Bone marrow (tissue), 2 donors: ENCODE data around the gene ARHGAP26.

ENCODE experiments used
- DNase-seq, 2 donors: peaks; one replicate each; lab custom pipeline; 2025; lab: John Stamatoyannopoulos, UW

ARHGAP26 gene

DNA sequence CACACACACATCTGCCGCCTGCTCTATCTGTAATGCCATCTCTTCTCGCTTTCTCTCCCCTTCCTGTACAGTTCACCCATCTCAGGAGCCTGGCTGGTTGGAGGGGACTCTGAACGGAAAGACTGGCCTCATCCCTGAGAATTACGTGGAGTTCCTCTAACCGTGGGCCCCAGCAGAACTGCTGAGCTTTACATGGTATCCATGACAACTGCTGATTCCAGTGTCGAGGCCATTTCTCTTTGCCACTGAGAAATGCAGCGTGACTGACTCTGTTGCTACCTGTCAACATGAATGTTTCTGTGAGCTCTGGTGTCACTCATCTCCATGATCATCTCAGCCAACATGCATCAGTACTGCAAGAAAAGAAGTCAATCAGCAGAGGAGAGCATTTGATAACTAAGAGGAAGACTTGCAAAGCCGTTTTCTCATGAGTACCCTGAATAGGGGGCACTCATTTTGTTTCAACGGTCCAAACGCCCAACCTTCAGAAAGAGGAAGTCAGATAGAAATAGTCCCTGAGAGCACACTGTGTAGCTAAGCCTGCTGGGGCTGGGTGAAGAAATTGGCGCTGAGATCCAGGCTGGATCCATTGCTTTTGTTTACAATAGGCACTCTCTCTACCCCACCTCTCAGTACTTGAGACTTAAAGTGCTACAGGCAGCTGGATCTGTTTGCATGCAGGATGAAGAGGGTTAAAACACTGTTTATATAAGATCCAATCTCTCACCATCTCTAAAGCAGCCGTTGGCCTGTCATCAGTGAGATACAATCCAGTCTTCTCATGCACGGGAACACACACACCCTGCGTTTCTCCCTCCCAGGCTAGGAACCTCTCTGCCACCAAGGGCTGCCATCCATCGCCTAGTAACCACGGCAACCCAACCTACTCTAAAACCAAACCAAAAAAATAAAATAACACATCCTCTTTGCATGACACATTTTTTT lies 452.4 kb downstream of the ARHGAP26 start:
- DNase-seq = peak; percentile 23 to 88

DNA sequence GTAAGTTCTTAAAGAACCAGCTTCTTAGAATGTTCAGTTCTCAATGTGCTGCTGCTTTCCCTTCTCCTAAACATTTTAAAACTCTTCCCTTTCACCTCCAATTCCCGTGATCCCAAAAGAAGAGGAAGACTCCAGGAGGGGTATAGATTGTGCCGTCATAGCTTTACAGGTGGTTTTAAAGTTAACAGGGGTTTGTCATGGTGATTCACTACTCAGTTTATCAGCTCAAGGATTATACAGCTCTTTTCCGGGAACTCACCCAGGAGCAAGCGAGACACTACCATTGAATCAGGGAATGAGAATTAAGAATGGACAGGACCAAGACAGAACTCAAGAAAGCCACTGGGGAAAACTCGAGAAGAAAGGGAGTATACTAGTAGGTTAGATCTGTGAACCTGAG lies 454.5 kb downstream of the ARHGAP26 start:
- no peak for DNase-seq

DNA sequence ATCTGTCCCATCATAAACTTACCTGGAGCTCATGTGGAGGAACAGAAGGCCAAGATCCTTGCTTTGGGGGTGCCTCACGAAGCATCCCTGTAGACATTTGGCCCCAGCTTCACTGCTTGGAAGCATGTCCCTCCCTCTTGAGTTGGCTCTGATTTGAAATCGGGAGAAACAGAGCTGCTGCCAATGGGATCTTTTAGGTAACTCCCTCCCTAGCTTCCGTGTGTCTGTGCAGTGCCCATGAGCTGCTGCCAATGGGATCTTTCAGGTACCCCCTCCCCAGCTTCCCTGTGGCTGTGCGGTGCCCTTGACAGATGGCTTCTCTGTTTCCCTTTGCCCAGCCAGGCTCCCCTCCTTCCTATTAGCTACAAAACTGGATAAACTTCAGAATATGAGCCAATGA lies 455.3 kb downstream of the ARHGAP26 start:
- DNase-seq = no peak

DNA sequence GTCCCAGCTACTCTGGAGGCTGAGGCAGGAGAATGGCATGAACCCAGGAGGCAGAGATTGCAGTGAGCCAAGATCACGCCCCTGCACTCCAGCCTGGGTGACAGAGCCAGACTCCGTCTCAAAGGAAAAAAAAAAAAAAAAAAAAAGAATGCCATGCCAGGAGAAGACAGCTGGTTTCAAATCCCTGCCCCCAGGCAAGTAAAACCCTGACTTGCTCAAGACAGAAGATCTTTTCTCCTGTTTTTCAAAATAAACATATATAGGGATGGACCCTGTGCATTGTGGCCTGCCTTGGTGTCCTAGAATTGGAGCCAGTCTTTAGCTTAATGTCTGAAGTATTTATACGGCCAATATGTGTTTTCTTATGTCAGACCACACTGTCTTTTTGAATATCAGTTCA lies 456.2 kb downstream of the ARHGAP26 start:
- DNase-seq = no peak

DNA sequence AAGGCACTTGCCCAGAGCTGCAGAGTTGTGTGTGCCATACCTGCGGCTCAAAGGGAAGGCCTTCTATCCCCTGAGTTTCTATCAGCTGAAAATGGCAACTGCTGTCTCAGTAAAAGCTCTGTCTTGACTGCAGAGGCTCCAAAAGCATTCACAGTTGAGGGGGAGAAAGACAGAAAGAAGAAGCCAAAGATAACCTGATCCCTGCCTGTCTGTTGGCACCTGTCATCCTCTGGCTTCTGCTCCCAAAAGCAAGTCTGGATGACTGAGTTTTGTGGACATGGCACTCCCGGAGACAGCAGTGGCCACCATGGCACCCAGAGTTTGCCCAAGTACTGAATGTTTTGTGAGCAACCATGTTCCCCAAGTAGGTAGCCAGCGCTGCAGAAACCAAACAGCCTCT lies 456.7 kb downstream of the ARHGAP26 start:
- no peak for DNase-seq

DNA sequence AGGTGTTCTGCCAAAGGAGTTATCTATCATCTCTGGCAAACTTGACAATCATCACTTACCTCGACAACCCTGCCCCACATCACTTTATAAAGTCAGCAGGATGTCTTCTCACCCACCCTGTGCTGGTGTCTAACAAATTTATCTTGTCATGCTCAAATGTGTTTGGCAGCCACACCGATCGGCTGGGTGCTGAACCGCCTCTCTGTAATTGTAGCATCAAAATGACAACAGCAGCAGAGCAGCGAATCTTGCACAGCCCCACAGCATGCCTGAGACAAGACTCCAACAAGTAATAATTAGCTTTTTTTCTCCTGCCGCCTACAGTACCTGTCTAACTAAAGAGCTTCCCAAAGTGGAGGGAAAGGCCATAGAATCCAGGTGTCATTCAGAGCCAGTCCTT lies 457.1 kb downstream of the ARHGAP26 start:
- no peak for DNase-seq

DNA sequence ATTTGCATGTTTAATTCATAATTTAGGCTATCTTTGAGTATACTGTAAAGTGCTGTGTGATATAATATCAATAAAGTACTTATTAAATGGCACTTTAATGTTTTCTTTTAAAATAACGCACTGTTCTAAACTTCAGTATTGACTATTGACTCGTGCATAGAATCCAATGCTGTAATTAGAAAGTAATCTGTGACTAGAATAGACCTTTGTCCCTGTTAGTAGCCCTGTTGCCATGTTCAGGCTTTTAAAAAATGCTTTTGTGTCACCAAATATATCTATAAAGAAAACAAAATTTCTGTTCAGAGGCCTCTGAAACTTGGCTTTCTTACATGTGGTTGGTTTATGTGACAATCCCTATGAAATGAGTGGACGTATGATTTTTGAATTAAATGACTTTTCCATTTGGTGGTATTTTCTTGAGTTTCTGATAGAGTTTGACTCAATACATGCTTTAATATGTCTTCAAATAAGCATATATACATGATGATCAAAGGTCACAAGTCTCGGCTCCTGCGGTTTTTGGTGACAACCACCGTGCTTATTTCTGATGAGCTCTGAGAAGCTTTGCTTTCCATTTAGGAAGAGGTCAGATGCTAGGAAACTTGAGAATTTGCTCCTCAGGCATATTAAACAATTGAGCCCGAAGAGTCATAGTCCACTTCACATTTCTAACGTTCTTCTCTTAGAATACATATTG lies 458.6 kb downstream of the ARHGAP26 start:
- no peak for DNase-seq

DNA sequence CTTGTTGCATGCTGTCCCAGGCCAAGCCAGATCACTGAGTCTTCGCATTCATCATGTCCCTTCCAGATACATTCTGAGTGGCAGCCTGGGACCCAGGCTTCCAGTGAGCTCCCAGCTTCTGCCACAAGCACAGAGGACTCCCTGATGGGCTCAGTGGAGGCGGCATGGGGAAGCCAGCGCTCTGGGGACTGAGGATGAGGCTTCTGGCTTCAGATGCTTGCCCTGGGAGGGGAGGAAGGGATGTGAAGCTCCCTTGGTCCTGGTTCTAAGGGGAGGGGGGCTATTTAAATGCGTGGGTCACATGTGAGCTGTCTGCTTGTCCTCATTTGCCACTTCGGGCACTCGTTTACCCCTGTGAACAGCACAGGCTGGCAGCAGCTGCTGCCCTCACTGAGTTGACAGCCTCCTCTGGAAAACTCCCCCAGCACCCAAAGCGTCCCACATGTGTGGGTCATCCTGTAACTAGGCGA lies 459.3 kb downstream of the ARHGAP26 start:
- DNase-seq = no peak

DNA sequence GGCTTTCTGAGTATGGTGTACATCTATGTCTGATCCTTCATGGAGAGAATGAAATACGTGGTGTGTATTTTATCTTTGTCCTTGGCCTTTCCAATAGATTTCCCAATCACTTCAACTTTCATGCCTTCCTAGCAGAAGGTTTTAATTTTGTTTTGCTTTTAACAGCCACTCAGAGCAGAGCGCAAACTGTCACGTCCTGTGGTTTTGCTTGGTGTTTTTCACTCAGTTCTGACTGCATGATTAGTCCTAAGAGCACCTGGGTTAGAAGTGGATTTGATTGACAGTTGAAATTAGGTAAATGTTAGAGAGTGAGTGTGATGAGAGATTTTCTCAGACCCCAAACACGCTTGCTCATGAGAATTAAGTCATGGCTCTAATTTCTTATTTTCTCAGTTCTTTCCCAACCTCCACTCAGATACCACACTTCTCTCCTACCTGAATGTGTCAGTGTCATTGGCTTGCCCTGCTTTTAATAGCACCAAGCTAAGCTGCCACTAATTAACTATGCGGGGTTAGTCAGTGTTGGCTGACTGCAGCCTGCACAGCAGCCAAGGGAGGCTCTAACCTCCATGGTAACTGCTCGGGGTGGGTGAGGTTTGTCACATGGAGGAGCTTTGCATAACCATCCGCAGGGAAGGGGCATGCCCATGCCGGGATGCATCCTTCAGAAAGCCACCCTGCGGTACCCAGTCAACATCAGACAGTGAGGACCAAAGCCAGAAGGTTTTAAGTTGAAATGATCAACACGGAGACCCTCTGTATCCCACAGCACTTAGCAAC lies 459.9 kb downstream of the ARHGAP26 start:
- DNase-seq = no peak

DNA sequence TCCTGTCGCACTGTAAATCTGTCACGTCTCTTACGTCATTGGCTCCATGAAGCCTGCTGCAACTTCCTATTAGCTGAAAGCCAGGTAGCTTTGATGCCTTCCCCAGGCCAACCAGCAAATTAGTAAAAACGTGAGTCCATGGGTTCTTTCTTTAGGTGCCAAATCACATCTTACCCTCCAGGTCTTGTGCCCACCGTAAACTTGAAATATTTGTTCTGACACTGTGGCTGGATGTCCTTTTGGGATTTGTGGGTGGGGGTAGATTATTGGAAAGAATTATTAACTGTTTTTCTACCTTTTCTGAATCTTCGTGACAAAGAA lies 460.5 kb downstream of the ARHGAP26 start:
- DNase-seq = no peak

DNA sequence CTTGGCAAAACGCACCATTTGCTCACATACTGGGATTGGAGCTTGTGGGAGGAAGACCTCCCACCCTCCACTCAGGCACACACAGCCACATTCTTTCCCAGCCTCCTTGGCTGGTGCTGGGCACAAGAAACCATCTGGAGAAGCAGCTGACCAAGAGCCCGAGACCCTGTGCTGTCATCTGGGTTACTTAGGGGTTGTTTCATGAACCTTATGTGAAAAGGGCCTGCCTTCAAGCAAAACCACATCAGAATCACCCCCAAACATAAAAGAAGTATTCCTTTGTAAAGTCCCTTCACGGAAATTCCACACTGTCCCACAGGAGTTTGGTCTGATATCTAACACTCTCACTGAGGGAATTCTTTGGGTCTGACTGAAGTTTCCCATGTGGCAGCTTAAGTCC lies 461.2 kb downstream of the ARHGAP26 start:
- DNase-seq = no peak

DNA sequence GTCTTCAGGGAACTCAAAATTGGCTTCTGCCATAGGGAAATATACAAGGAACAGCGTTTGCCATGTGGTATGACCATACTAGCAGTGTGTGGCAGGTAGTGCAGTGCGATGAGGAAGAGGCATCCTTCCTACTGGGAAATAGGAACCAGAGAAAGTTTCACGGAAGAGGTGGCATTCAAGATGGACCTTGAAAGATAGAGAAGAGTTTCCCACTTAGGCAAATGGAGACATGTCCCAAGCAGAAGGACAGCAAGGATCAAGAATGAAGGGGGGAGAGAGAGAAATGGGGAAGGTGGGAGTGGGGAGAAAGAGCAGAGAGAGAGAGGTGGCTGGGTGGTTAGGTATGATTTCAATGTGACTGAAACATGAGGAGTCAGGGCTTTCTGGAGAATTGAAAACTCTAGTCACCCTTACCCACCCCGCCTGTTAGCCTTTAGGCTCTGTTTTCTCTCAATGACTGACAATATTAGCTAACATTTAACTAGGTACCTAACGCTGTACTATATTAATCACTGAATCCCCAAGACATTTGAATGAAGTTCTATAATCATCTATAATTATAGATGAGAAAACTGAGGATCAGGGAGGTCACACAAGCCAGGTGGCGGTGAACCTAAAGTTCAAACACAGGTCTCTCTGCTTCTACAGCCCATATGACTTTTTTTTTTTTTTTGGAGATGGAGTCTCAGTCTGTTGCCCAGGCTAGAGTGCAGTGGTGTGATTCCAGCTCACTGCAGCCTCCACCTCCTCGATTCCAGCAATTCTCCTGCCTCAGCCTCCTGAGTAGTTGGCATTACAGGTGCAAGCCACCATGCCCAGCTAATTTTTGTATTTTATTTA lies 462.0 kb downstream of the ARHGAP26 start:
- DNase-seq = no peak

DNA sequence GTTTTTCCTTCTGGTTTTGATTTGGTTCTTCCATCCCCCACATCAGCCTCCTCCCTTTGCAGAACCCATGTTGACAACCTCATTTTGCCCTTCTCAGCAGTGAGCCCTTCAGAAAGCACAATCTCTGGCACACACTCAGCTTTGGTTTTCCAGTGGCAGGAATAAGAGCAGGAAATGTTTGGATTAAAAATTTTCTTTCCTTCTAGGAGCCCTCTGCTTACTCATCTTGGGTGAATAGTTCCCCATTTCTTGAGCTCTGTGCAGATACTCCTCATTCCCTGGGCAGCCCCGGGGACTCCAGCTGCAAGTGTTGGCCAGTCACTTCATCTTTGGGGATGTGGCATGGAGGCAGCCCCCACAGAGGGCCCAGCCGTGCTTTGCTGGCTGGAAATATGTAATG lies 462.9 kb downstream of the ARHGAP26 start:
- DNase-seq = peak in 1 of 2 donors; percentile 40

DNA sequence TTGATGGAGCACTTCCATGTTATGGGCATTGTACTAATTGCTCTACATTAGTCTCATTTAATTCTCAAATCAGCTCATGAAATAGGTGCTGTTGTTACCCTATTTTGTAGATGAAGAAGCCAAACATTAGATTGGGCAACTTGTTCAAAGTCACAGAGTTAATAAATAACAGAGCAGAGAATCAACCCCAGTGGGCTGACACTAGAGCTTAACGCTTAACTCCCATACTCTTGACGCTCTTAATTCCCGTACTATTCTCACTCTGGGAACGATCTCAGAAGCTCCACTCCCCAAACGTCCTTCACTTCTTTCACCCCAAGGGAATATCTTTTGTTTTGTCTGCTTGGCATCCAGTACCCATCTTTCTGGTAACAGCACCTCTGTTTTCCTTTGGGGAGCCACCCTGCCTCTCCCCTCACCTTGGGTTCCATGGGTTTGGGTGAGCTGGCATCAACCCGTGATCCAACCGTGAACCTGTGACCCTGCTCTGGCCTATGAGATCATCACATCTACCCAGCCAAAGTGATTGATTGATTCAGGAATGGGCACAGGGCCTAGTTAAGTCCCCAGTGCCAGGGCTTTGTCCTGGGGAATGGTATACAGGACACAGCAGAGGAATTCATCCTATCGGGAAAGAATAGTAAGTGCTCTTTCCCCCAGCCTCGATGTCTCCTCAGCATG lies 464.1 kb downstream of the ARHGAP26 start:
- no peak for DNase-seq

DNA sequence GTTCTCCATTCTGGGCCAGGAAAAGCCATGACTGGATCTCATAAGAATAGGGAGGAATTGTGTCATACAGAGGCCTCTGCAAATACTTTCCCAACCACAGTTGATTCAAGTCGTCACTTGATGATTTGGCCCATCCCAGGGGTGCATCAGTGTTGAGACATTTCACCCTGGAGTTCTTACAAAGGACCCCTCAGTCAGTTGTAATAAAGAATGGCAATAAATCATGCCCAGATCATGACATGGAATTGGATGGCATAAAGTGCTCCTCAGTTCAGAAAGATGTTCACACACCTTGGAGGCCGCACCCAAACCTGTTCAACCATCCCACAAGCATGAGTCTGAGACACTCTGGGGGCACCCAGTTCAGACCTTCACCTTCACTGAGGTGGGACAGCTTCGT lies 465.2 kb downstream of the ARHGAP26 start:
- DNase-seq = no peak

DNA sequence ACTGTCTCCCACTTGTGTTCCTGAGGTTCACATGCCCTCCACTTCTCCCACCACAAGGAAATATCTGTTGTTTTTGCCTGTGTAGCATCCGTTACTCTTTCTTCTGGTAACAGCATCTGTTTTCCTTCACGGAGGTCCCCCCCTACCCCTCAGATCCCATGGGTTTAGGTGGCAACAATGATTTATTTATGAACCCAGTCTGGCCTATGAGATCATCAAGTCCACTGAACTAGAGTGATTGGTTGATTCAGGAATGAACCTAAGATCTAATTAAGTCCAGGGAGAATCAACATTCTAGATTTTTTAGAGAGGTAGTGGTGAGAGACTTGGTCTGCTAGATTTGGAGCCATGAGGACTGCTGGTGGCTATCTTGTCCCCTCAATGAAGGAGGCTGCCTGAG lies 466.5 kb downstream of the ARHGAP26 start:
- DNase-seq = no peak

DNA sequence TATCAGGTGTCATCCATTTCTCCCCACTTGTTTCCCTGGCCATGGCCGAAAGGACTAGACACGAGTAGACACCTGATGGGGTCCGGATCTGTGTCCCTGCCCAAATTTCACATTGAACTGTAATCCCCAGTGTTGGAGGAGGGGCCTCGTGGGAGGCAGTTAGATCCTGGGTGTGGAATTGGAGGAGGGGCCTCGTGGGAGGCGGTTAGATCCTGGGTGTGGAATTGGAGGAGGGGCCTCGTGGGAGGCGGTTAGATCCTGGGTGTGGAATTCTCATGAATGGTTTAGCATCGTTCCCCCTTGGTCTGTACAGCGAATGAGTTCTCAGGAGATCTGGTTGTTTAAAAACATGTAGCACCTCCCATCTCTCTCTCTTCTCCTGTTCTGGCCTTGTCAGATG lies 467.5 kb downstream of the ARHGAP26 start:
- no peak for DNase-seq

DNA sequence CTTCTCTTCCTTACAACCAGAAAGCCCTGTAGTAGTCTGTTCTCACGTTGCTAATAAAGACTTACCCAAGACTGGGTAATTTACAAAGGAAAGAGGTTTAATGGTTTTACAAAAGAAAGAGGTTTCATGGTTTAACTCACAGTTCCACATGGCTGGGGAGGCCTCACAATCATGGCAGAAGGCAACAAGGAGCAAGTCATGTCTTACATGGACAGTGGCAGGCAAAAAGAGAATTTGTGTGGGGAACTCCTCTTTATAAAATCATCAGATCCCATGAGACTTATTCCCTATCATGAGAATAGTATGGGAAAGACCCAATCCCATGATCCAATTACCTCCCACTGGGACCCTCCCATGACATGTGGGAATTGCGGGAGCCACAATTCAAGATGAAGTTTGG lies 468.4 kb downstream of the ARHGAP26 start:
- DNase-seq = no peak

DNA sequence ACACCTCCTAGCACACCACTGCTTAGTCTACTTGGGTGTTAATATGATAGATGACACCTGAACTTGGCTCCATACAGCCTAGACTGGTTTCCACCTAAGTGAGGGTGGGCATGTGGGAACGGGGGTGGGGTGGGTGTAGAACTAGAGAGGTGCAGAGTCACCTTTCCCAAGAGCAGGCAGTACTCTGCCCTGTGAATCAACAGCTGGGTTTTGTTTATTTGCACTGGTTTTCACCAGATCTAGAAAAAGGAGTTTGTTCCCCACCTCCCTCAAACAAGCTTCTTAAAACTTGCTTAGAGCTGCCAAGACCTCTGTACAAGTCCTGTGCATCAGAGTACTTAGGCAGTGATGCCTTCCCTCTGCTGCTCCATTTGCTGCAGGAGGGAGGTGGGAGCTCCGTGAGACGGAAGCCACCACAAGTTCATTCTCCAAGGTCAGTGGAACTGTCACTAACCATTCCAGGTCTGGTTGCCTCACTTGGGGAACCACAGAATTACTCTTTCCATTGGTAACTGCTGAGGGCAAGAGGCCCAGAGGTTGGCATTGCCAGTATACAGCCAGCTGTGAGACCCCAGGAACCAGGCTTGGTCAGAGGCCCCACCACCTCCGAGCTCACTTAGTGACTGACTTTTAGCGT lies 469.8 kb downstream of the ARHGAP26 start:
- DNase-seq = no peak

DNA sequence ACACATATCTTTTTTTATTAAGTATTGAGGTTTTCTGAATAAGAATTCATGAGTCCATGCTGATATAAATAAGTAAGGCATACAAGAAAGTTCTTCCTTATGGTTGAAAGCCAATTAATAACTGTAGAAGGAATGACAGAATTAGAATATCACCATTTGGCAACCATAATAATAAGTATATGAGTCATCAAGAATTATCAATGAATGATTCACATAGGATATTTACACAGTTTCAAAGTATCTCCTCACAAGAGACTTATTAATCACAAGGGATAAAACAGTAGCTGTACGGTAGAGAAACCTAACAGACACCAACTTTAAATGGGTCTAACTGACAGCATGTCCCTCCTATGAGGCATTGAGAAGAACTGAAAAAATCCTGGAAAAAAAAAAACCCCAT lies 471.7 kb downstream of the ARHGAP26 start:
- DNase-seq = no peak

DNA sequence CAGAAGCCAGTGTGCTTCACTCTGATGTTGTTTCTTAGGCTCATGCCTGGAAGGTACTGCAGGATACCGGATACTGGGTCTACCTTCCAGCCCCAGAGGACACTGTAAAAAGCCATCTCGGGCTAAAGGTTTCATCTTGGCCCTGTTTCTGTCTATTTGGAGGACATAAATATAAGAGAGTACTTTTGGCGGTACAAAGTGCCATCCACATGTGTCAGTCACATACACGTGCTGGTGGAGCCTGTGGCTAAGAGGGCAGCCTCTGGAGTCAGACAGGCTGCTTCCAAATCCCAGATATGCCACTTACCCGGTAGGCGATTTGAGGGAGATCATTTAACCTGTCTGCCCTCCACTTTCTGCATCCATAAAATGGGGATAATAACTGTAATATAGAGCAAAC lies 472.9 kb downstream of the ARHGAP26 start:
- no peak for DNase-seq
